ENCODE data around the gene OR10H4. TPM values are rescaled to one million over a fixed set of nuclear protein-coding genes. Genes with fewer than 3 reads are reported as not detected.
"Not testable (repeated sequence)": the region's sequence is repeated elsewhere in the genome, so short reads cannot be mapped to it uniquely, and the experiment has no call there.

The OR10H4 gene
- total RNA-seq = not detected

- intact Hi-C loops (cut with DNase I, micrococcal nuclease) = no loop called here
- Mint-ChIP-seq H3K4me3 (no peak within 1 kb of the TSS), H3K27me3 (peaks cover 20% of the 10 kb centered on the region), H3K9me3 (ENCODE audit: low read depth) (peaks cover 11% of the 10 kb centered on the region), H3K27ac (no peak within 1 kb of the TSS), H3K36me3 (ENCODE audit: low read depth) (peaks cover 5% of the 10 kb centered on the region), H3K4me1 (no peaks in the 10 kb centered on the region)
- no peak for ATAC-seq
- DNase-seq = no peak
- ChIA-PET POLR2A (no interaction called here), CTCF (interaction anchor here (0.6 kb wide), 1 partner anchor 12 kb away, joined by 3 read pairs; no protein-coding TSS in a partner anchor)
These were observed at the start of gene OR10H4 for GRCh38 chr19:15948223-15949058. Gene OR10H4, plus strand, starts transcription at chr19:15949008. Its CDS starts 0 bp downstream, at chr19:15949008.

GRCh38 chr19:15899561-15899960, 49.2 kb upstream of the OR10H4 start:
- POLR2A ChIA-PET = interaction anchor here (0.7 kb wide), 1 partner anchor 806 kb away, joined by 3 read pairs; no protein-coding TSS in a partner anchor
- DNase-seq; H3K36me3 Mint-ChIP-seq (ENCODE audit: low read depth); H3K9me3 Mint-ChIP-seq (ENCODE audit: low read depth); H3K4me1 Mint-ChIP-seq; H3K4me3 Mint-ChIP-seq; ATAC-seq; H3K27ac Mint-ChIP-seq; intact Hi-C loops (cut with DNase I, micrococcal nuclease): not testable (repeated sequence)
- peaks cover 31% of the 10 kb centered on the region for H3K27me3 Mint-ChIP-seq
- CTCF ChIA-PET = interaction anchor here (0.6 kb wide), 1 partner anchor 270 kb away, joined by 3 read pairs; no protein-coding TSS in a partner anchor

- CTCF ChIA-PET = interaction anchor here (0.6 to 0.8 kb wide), 2 partner anchors 270 to 766 kb away, joined by 3 to 5 read pairs; no protein-coding TSS in a partner anchor
- H3K4me1 Mint-ChIP-seq; H3K27ac Mint-ChIP-seq; intact Hi-C loops (cut with DNase I, micrococcal nuclease); H3K36me3 Mint-ChIP-seq (ENCODE audit: low read depth); ATAC-seq; H3K9me3 Mint-ChIP-seq (ENCODE audit: low read depth); DNase-seq: not testable (repeated sequence)
- POLR2A ChIA-PET = interaction anchor here (0.5 to 0.7 kb wide), 2 partner anchors 806 to 1150 kb away, joined by 3 read pairs; no protein-coding TSS in a partner anchor
- Mint-ChIP-seq H3K27me3 (peaks cover 34% of the 10 kb centered on the region), H3K4me3 (peak overlapping the region; percentile 39)
These were observed 48.8 kb upstream of the OR10H4 start for GRCh38 chr19:15900032-15900431.

GRCh38 chr19:15900504-15900903, 48.3 kb upstream of the OR10H4 start:
- CTCF ChIA-PET = interaction anchor here (0.8 to 1.0 kb wide), 2 partner anchors 89 to 765 kb away, joined by 3 to 5 read pairs; no protein-coding TSS in a partner anchor
- POLR2A ChIA-PET = interaction anchor here (0.5 kb wide), 1 partner anchor 1151 kb away, joined by 3 read pairs; no protein-coding TSS in a partner anchor
- peaks cover 34% of the 10 kb centered on the region for H3K27me3 Mint-ChIP-seq
- DNase-seq (no peak), ATAC-seq (no peak)
- H3K4me1 Mint-ChIP-seq = peaks cover 8% of the 10 kb centered on the region
- H3K27ac Mint-ChIP-seq = no peak overlapping the region
- no peaks in the 10 kb centered on the region for H3K36me3 Mint-ChIP-seq (ENCODE audit: low read depth)
- H3K4me3 Mint-ChIP-seq = peak overlapping the region; percentile 39
- peaks cover 2% of the 10 kb centered on the region for H3K9me3 Mint-ChIP-seq (ENCODE audit: low read depth)
- intact Hi-C loops (cut with DNase I, micrococcal nuclease) = no loop called here

- ChIA-PET CTCF (no interaction called here), POLR2A (no interaction called here)
- H3K4me1 Mint-ChIP-seq = peaks cover 8% of the 10 kb centered on the region
- H3K4me3 Mint-ChIP-seq = no peak overlapping the region
- ATAC-seq (no peak), DNase-seq (no peak)
- no peaks in the 10 kb centered on the region for H3K36me3 Mint-ChIP-seq (ENCODE audit: low read depth)
- intact Hi-C loops (cut with DNase I, micrococcal nuclease) = no loop called here
- H3K27me3 Mint-ChIP-seq = peaks cover 27% of the 10 kb centered on the region
- no peak overlapping the region for H3K27ac Mint-ChIP-seq
- H3K9me3 Mint-ChIP-seq (ENCODE audit: low read depth) = peaks cover 2% of the 10 kb centered on the region
These were observed 46.6 kb upstream of the OR10H4 start for GRCh38 chr19:15902254-15902653.

GRCh38 chr19:15902898-15903297, 45.9 kb upstream of the OR10H4 start:
- peaks cover 29% of the 10 kb centered on the region for H3K27me3 Mint-ChIP-seq
- H3K27ac Mint-ChIP-seq; DNase-seq; CTCF ChIA-PET; intact Hi-C loops (cut with DNase I, micrococcal nuclease); POLR2A ChIA-PET; H3K36me3 Mint-ChIP-seq (ENCODE audit: low read depth); ATAC-seq; H3K4me1 Mint-ChIP-seq; H3K4me3 Mint-ChIP-seq; H3K9me3 Mint-ChIP-seq (ENCODE audit: low read depth): not testable (repeated sequence)

GRCh38 chr19:15905026-15905425, 43.8 kb upstream of the OR10H4 start:
- H3K4me3 Mint-ChIP-seq = no peak overlapping the region
- intact Hi-C loops (cut with DNase I, micrococcal nuclease) = no loop called here
- no peak overlapping the region for H3K27ac Mint-ChIP-seq
- ChIA-PET POLR2A (no interaction called here), CTCF (interaction anchor here (0.5 kb wide), 1 partner anchor 513 kb away, joined by 3 read pairs; no protein-coding TSS in a partner anchor)
- peaks cover 6% of the 10 kb centered on the region for H3K4me1 Mint-ChIP-seq
- ATAC-seq (no peak), DNase-seq (no peak)
- no peaks in the 10 kb centered on the region for H3K36me3 Mint-ChIP-seq (ENCODE audit: low read depth)
- H3K9me3 Mint-ChIP-seq (ENCODE audit: low read depth) = peaks cover 2% of the 10 kb centered on the region
- H3K27me3 Mint-ChIP-seq = peaks cover 31% of the 10 kb centered on the region

GRCh38 chr19:15911599-15912235, 37.1 kb upstream of the OR10H4 start:
- Mint-ChIP-seq H3K27me3 (peaks cover 30% of the 10 kb centered on the region), H3K36me3 (ENCODE audit: low read depth) (peaks cover 3% of the 10 kb centered on the region)
- CTCF ChIA-PET = interaction anchor here (0.6 to 0.7 kb wide), 2 partner anchors 56 to 282 kb away, joined by 3 read pairs; no protein-coding TSS in a partner anchor

GRCh38 chr19:15913384-15913783, 35.4 kb upstream of the OR10H4 start:
- Mint-ChIP-seq H3K4me3 (no peak overlapping the region), H3K27me3 (peaks cover 28% of the 10 kb centered on the region), H3K27ac (no peak overlapping the region), H3K9me3 (ENCODE audit: low read depth) (no peaks in the 10 kb centered on the region), H3K36me3 (ENCODE audit: low read depth) (peaks cover 3% of the 10 kb centered on the region), H3K4me1 (peaks cover 3% of the 10 kb centered on the region)
- DNase-seq = no peak
- ChIA-PET CTCF (no interaction called here), POLR2A (no interaction called here)
- intact Hi-C loops (cut with DNase I, micrococcal nuclease) = no loop called here
- ATAC-seq = no peak

More at GRCh38 chr19:15911599-15912235, 37.1 kb upstream of the OR10H4 start:
- H3K27ac Mint-ChIP-seq = no peak overlapping the region
- intact Hi-C loops (cut with DNase I, micrococcal nuclease) = no loop called here
- POLR2A ChIA-PET = no interaction called here
- DNase-seq = no peak
- H3K4me1 Mint-ChIP-seq = peaks cover 3% of the 10 kb centered on the region
- no peak for ATAC-seq
- H3K4me3 Mint-ChIP-seq = no peak overlapping the region
- no peaks in the 10 kb centered on the region for H3K9me3 Mint-ChIP-seq (ENCODE audit: low read depth)

GRCh38 chr19:15913830-15914229, 35.0 kb upstream of the OR10H4 start:
- Mint-ChIP-seq H3K4me3 (no peak overlapping the region), H3K9me3 (ENCODE audit: low read depth) (no peaks in the 10 kb centered on the region), H3K27ac (no peak overlapping the region), H3K27me3 (peaks cover 32% of the 10 kb centered on the region), H3K4me1 (peaks cover 3% of the 10 kb centered on the region), H3K36me3 (ENCODE audit: low read depth) (peaks cover 3% of the 10 kb centered on the region)
- CTCF ChIA-PET = no interaction called here
- POLR2A ChIA-PET = no interaction called here
- ATAC-seq (no peak), DNase-seq (no peak)
- intact Hi-C loops (cut with DNase I, micrococcal nuclease) = no loop called here

- ATAC-seq (no peak), DNase-seq (no peak)
- POLR2A ChIA-PET = no interaction called here
- intact Hi-C loops (cut with DNase I, micrococcal nuclease) = no loop called here
- Mint-ChIP-seq H3K9me3 (ENCODE audit: low read depth) (no peaks in the 10 kb centered on the region), H3K27ac (no peak overlapping the region), H3K4me1 (peaks cover 3% of the 10 kb centered on the region), H3K27me3 (peaks cover 30% of the 10 kb centered on the region), H3K4me3 (no peak overlapping the region), H3K36me3 (ENCODE audit: low read depth) (peaks cover 3% of the 10 kb centered on the region)
- CTCF ChIA-PET = no interaction called here
These were observed 33.7 kb upstream of the OR10H4 start for GRCh38 chr19:15915109-15915508.

All from activated CD4-positive, alpha-beta T cell treated with anti-CD3 and anti-CD28 coated beads for 36 hours (primary cell).